GM18873 (cell line): ENCODE data around the gene GOLGA8T.
"Not testable (repeated sequence)": the region's sequence is repeated elsewhere in the genome, so short reads cannot be mapped to it uniquely, and the experiment has no call there.

Experiments
- ATAC-seq: cut with Tn5 transposase; IDR thresholded peaks from one replicate; pipeline ENCODE4 v1.9.1; 2021; ENCODE audit warnings: mild to moderate bottlenecking, moderate library complexity, moderate number of reproducible peaks; ENCODE audit not compliant: unreplicated experiment, low FRiP score

Gene GOLGA8T, protein sequence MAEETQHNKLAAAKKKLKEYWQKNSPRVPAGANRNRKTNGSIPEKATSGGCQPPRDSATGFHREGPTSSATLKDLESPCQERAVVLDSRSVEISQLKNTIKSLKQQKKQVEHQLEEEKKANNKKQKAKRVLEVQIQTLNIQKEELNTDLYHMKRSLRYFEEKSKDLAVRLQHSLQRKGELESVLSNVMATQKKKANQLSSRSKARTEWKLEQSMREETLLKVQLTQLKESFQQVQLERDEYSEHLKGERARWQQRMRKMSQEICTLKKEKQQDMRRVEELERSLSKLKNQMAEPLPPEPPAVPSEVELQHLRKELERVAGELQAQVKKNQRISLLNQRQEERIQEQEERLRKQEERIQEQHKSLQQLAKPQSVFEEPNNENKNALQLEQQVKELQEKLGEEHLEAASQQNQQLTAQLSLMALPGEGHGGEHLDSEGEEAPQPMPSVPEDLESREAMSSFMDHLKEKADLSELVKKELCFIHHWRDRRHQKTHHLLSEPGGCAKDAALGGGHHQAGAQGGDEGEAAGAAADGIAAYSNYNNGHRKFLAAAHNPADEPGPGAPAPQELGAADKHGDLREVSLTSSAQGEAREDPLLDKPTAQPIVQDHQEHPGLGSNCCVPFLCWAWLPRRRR

DNA sequence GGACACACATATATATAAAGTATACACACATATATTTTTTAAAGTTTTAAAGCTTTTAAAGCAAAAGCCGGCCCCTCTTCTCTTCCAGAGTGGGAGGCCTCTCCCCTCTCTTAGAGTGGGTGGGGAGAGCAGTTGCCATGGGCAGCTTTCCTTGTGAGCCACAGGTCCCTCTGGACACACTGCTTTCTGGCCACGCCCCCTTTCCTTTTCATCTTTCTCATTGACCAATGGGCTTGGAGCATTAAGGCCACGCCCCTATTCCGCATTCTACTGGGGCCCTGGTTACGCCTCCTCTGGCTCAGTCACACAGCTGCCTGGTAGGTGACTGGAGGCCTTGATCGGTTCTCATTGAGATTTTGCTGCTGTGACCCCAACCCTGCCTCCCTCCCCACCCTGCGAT lies at the start of gene GOLGA8T:
GOLGA8T (plus strand) TSS at position 301 of the 400 bp plus-strand sequence; CDS start at position 399, 98 bp downstream.
- not testable (repeated sequence) for ATAC-seq

DNA sequence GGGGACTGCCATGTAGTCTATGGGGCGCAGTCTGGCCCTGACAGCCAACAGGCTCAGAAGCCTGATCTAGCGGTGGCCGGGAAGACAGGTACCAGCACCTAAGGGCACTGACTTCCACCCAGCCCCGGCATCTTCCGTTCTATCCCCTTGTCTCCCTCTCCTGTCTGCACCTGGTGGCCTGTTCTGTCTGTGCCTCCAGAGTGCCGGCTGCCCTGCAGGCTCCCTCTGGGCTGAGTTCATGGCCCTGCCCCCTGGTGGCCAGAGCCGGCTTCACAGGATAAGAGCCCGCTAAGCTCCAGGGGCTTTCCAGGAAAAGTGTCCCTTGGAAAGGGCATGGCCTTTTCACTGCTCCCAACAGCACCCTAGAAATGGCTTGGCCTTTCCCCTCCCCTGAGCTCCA lies 37.0 kb upstream of the GOLGA8T start:
- ATAC-seq = not testable (repeated sequence)

DNA sequence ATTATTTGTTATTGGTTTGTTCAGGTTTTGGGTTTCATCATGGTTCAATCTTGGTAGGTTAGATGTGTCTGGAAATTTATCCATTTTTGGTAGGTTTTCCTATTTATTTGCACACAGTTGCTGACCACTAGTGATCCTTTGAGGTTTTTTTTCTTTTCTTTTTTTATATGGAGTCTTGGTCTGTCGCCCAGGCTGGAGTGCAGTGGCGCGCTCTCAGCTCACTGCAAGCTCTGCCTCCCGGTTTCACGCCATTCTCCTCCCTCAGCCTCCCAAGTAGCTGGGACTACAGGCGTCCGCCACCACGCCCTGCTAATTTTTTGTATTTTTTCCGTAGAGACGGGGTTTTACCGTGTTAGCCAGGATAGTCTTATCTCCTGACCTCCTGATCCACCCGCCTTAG lies 32.0 kb upstream of the GOLGA8T start:
- not testable (repeated sequence) for ATAC-seq

DNA sequence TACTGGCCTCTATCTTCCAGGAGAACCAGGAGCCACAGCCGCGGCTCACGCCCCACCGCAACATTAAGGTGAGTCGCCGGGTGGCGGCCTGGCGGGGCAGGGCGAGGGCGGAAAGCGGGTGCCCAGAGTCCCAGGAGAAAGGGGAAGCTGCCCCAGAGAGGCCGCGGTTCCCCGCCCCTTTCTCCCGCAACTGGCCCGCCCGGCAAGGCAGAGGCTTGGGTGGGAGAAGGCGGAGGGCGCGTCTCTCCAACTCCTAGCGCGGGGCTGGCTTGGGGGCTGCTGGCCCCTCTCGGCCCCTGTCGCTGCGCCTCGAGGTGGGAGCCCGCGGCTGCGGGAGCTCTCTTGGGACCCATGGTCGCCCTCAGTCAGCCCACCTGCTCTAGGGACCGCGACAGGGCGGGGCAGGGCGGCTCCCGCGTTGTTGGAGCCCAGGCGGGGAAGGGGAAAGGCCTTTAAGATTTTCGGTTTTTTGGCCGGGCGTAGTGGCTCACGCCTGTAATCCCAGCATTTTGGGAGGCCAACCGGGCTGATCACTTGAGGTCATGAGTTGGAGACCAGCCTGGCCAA lies 30.8 kb upstream of the GOLGA8T start:
- not testable (repeated sequence) for ATAC-seq

DNA sequence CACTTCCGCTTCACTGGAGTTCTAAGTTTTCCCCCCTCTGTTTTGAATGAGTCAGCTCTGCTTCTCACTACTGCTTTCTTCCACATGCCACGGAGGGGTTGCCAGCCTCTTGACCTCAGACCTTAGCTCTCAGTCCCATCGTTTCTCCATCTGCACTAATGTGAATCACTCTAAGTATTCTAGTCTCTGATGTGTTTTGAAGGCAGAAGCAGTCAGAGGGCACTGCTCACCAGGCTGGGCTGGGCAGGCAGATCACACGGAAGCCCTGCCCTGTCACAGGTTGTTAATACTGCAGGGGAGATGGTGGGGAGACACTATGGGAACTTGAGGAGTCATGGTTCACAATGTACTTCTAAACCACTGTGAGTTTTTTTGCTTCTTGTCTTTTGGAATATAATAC lies 24.3 kb upstream of the GOLGA8T start:
- not testable (repeated sequence) for ATAC-seq

DNA sequence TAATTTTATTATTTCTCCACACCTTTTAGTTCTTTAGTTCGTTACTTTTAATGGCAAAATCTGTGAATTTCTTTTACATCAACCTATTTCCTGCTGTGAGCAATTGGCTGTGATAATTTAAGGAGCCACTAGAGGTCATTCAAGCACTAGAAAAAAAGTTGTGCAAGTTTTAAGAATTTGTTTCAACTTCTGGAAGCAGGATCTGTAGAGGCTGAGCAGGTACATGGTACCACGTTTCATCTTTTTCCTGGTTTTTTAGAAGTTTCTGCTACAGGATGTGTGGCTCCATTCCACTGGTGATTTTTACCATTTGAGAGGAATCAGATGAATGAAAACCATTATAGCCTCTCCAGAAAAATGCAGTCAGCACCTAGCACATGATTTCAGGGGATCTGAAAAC lies 4.8 kb upstream of the GOLGA8T start:
- not testable (repeated sequence) for ATAC-seq

DNA sequence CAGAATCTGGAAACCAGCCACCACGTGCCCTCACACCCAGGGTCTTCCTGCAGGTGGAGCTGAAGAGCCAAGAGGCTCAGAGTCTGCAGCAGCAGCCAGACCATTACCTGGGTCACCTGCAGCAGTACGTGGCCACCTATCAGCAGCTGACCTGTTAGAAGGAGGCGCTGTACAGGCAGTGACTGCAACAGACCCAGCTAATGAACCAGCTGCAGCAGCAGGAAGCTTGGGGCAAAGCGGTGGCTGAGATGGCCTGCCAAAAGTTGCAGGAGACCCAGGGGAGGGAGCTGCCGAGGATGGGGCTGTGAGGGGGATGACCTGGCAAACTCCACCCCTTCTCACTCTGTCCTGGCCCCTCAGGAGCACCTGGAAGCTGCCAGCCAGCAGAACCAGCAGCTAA lies 8.4 kb downstream of the GOLGA8T start:
- ATAC-seq = not testable (repeated sequence)

DNA sequence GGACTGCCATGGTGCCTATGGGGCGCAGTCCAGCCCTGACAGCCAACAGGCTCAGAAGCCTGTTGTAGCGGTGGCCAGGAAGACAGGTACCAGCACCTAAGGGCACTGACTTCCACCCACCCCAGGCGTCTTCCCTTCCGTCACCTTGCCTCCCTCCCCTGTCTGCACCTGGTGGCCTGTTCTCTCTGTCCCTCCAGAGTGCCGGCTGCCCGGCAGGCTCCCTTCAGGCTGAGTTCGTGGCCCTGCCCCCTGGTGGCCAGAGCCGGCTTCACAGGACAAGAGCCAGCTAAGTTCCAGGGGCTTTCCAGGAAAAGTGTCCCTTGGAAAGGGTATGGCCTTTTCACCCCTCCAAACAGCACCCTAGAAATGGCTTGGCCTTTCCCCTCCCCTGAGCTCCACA lies 15.0 kb downstream of the GOLGA8T start:
- not testable (repeated sequence) for ATAC-seq

DNA sequence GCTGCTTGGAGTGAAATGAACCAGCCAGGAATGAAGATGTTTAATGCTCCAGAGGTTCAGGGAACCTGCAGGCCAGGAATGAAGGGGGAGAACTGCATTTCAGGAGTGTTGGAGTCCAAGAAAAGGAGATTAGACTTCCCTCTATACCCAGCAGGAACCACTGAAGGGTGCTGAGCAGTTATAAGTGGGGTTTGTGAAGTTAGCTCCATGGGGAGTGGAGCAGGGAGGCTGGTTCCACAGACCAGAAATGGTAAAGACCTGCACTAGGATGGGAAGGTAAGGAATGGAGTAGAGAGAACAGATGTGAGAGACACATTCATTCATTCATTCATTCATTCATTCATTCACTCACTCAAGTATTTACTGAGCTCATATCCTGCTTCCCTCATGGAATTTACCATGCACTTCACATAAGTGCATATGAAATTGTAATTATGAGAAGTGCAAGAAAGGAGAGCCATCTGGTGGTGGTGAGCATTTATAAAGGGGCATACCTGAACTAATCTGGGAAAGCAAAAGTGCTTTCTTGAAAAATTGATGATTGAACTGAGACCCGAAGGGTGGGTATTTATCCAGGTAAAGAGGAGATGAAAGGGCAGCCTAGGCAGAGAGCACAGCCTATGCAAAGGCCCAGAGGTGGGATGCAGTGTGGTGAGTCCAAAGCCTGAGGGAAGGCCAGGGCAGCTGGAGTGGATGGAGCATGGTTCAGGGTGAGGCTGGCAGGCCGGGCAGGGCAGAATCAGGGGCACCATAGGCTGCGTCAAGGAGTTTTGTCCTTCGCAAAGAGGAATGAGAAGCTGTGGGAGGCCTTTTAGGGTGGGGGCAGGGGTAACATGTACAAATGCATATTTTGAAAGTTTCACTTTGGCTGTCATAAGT lies 27.9 kb downstream of the GOLGA8T start:
- ATAC-seq = not testable (repeated sequence)

DNA sequence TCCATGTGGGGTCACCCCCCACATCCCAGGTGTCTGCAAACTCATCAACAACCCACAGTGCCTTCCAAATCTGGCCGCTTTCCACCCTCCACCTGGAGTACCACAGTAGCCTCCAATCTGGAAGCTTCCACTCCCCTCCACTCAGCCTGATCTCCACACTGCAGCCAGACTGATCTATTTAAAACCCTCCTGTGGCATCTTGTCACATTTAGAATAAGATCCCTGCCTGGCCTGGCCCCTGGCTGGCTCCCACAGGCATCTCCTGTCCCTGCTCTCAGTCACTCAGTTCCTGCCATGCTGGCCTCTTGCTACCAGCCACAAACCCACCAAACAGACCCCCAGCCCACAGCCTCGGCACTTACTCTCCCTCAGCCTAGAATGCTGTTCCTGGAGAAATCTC lies 28.9 kb downstream of the GOLGA8T start:
- ATAC-seq = not testable (repeated sequence)

DNA sequence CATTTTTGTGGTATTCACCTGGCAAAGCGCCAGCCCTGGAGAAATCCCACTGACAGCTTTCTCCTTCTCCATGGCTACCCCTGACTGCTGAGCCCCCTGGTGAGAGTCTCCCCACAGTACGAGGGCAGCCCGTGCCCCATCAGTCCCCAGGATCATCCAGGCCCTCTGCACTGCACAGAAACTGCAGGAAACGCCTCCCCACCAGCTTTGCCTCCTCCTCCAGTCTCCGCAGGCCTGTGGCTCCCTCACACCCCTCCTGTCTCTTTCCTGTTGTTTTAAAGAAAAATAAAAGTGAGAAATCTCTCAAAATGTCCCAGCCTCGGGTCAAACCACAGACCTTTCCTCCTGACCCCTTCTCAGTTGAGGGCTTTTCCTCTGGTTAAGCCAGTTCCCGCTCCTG lies 29.4 kb downstream of the GOLGA8T start:
- ATAC-seq = not testable (repeated sequence)

DNA sequence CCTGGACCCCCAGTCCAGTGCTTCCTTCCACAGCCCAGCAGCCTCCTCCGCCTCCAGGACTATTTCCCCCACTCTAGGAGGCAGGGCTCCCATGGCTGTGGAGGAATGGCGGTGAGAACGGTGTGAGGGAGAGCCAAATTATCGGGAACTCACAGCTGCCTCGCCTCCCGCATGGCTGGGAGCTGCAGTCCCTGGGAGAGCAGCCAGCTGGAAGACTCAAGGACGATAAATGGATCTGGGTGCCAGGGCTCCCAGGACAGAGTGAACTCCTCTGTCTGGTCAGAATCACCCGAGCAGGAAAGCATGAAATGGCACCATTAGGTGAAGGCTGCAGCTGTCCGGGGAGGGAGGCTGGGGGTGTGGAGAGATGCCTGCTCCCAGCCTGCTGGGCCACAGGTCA lies 32.6 kb downstream of the GOLGA8T start:
- ATAC-seq = not testable (repeated sequence)

DNA sequence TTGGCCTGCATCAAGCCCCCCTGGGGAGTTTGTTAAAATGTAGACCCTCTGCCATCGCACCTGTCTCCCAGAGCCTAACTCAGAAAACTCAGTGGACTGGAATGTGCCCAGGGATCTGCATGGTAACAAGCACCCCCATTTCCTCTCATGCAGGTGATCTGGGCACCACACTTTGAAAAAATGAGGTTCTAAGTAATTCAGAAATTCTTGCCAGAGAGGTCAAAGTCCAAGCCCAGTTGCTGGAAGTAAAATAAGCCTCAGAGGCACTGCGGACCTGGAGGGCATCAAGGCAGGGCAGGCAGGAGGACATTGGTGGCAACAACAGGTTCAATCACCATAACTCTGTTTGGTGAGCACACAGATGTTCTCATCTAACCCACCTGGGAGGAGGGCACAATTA lies 33.0 kb downstream of the GOLGA8T start:
- ATAC-seq = not testable (repeated sequence)

DNA sequence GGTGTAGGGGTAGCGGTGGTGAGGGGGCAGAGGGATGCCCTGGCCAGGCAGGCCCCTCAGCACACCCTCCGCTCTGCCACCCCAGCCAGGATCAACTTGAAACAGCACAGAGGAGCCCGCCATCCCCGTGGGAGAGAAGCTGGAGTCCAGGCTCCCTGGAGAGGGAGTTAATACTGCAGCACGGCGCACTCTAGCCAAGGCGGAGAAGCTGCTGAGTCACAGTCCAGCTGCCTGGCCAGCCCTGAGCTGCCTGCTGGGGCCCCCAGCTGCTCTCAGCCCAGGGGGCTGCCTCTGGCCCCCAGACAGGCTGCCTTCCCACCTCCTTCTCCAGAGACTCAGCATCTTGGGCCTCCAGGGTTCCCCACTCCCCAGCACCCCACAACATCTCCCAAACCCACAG lies 36.6 kb downstream of the GOLGA8T start:
- ATAC-seq = not testable (repeated sequence)

DNA sequence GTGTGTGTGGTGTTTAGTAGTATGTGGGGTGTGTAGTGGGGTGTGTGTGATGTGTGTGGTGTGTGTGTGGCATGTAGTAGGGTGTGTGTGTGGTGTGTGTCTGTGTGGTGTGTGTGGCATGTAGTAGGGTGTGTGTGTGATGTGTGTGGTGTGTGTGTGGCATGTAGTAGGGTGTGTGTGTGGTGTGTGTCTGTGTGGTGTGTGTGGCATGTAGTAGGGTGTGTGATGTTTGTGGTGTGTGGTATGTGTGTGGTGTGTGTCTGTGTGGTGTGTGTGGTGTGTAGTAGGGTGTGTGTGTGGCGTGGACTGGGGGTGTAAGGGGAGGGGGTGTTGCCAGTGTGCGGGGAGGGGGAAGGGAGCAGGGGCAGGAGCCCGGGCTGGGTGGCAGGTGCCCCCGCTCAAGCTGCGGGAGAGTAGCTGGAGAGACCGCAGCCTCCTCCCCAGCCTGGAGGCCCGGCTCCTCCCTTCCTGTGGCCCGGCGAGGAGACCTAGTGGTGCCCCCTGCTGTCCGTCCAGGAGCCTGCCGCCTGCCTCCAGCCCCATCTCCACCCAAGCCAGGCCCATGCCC lies 38.3 kb downstream of the GOLGA8T start:
- not testable (repeated sequence) for ATAC-seq

DNA sequence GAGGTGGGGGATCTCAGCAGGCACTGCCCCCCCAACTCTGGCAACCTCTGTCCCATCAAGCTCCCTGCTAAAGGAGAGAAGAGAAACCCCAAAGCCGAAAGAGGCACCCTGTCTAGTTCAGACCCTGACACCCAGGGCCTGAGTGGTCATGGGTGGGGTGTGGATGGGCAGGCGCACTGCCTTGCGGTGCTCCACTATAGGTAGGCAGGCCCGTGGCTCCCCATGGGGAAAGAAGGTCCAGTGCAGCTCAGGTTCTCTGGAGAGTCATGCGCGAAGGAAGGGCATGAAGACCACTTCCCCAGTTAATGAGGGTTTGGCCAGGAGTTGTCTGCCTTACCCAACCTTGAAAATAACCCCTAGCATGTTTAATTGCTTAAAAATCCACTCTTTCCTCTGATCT lies 40.4 kb downstream of the GOLGA8T start:
- ATAC-seq = not testable (repeated sequence)

DNA sequence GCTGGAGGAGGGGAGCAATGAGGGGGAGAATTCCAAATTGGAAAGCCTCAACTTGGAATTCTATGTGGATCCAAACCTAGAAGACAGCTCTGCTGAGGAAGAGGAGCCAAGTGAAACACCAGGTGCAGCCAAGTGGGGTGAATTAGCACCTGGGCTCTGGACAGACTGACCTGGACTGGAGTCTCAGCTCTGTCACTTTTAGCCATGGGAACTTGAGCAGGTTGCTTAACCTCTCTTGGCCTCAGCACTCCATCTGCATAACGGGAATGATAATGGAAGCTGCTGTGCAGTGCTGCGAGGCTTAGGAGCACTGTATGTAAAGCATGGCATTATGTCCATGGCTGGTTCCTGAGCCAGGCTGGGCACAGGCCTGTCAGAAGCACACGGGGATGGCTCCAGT lies 41.8 kb downstream of the GOLGA8T start:
- ATAC-seq = not testable (repeated sequence)

DNA sequence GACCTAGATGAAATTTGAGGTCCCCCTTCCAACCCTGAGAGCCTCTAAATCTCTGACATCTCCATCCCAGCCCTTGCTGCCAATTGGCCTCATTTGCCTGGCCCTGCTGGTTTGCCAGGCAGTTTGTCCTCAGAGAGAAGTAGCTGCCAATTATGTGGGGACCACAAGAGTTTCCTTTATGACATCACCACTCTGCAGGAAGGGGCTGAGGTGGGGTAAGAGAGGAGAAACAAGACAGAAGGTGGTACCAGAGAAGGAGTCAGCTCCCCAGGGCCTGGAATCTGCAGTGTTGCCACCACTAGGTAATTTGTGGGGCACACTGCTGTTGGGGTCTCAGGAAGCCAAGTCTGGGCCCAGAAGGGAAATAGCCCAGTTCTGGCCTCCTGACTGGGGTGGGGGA lies 45.0 kb downstream of the GOLGA8T start:
- ATAC-seq = not testable (repeated sequence)

DNA sequence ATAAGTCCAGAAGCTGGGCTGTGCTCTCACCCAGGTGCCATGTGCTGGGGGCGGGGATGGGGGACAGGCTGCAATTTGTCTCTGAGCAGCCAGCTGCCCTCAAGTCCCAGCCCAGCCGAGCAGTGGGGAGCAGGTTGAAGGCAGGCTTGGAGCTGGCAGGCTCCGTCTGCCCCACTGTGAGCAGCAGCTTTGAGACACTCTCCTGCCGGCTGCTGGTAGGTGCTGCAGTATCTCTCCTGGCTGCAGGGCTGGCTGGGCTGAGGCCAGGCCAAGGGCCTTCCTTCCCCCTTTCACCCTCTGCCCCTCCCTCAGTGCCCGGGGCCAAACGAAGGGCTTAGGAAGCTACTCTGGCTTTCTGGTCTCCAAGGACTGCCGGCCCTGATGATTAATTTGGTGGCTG lies 50.6 kb downstream of the GOLGA8T start:
- not testable (repeated sequence) for ATAC-seq

DNA sequence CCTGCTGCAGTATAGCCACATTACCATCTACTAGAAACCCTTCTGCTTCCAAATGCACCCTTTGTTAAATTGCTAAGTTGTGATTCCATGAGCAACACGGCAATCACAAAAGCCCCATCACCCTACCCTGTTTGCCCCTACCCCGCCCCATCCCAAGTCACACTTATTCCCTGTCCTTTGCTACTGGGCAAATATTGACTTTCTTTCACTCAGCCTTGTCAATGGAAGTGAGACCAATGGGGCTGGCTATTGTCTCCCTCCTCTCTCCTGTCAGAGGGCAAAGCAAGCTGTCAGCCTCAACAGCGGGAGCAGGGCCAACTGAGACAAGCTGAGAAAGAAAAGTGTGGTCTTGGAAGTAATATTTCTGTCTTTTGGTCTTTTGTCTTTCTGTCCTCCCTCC lies 52.6 kb downstream of the GOLGA8T start:
- not testable (repeated sequence) for ATAC-seq
